Measurements from ENCODE around the gene DLGAP1. TPM values are rescaled to one million over a fixed set of nuclear protein-coding genes. Genes with fewer than 3 reads are reported as not detected.

DLGAP1 gene
- total and polyA plus RNA-seq, 2 donors (not counting 1 experiment from before 2014, with no cell fraction given), result 0.07 to 0.61 TPM

GRCh38 chr18:4241090-4241617 lies 214.0 kb downstream of the DLGAP1 start:
- H3K9ac ChIP-seq (ENCODE audit: low read length), result no peak overlapping the region
- H3K4me1 Mint-ChIP-seq, result no peaks in the 10 kb centered on the region
- CTCF ChIA-PET, result no interaction called here
- no peak overlapping the region for H3K4me2 ChIP-seq (replicated peaks; ENCODE audit: low read depth, low read length, poor library complexity, severe bottlenecking)
- intact Hi-C loops (cut with micrococcal nuclease), result no loop called here
- H3K79me2 ChIP-seq (ENCODE audit: control insufficient read depth, insufficient read depth, low read length), result no peaks in the 10 kb centered on the region
- no peaks in the 10 kb centered on the region for H3K27me3 Mint-ChIP-seq
- H3K4me3 Mint-ChIP-seq, result no peak overlapping the region
- peaks cover 3% of the 10 kb centered on the region for H3K9me3 Mint-ChIP-seq (ENCODE audit: insufficient read depth)
- no peak overlapping the region for H3K27ac ChIP-seq (ENCODE audit: low read length in 2 of 2)
- no peaks in the 10 kb centered on the region for H3K27me3 ChIP-seq (replicated peaks in 1 of 4; ENCODE audit: control extremely low read depth in 1 of 4, control insufficient read depth in 3 of 4, insufficient read depth in 4 of 4, low read length in 3 of 4)
- no peaks in the 10 kb centered on the region for H3K4me1 ChIP-seq (ENCODE audit: control insufficient read depth in 2 of 2, insufficient read depth in 2 of 2, low read length in 2 of 2)
- no peak overlapping the region for H3K27ac Mint-ChIP-seq
- DNase-seq, result no peak
- no peak overlapping the region for H2AFZ ChIP-seq (ENCODE audit: insufficient read depth, low read depth, low read length, poor library complexity, severe bottlenecking)
- no peak for ATAC-seq (ENCODE audit: low read depth)
- no peaks in the 10 kb centered on the region for H4K20me1 ChIP-seq (ENCODE audit: control insufficient read depth, insufficient read depth, low read length, poor library complexity, severe bottlenecking)
- no peak overlapping the region for H3K4me3 ChIP-seq (ENCODE audit: control extremely low read depth in 1 of 5, extremely low read depth in 1 of 5, insufficient read depth in 1 of 5, low read depth in 2 of 5, low read length in 4 of 5)
- H3K9me3 ChIP-seq (ENCODE audit: control extremely low read depth in 1 of 3, control insufficient read depth in 2 of 3, insufficient read depth in 1 of 3, low read length in 2 of 3), result no peaks in the 10 kb centered on the region
- POLR2A ChIA-PET, result no interaction called here
- no peaks in the 10 kb centered on the region for H3K36me3 ChIP-seq (replicated peaks in 1 of 2; ENCODE audit: control extremely low read depth in 1 of 2, control insufficient read depth in 1 of 2, extremely low read depth in 1 of 2, insufficient read depth in 2 of 2, low read length in 1 of 2)
- TF ChIP-seq CTCF (IDR thresholded peaks at IDR 0.05) (no peak), EZH2 (IDR thresholded peaks at IDR 0.05; ENCODE audit: borderline replicate concordance, insufficient read depth, low read depth, low read length, poor library complexity, severe bottlenecking) (no peak)
- 62% methylated on average over 3 of the region's 6 CpGs for WGBS (ENCODE audit: insufficient coverage)

DNA sequence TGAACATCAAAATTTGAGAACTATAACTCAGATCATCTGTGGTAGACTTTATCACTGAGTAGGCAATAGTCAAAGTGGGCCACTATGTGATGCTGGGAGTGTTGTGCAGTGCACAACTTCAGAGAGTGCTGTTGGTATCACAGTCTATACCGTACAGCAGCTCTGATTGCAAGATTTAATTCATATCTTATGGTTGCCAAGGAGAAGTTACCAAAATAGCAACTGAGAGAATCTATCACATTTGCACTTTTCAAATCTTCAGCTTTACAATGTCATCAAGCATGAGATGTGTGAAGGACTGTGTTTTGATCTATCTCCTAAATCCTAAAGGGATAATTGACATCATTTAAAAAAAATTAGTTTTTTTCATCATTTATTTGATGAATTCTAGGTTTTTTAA lies 216.1 kb downstream of the DLGAP1 start:
- H3K27ac Mint-ChIP-seq, result no peak overlapping the region
- Histone ChIP-seq H3K9me3 (ENCODE audit: control extremely low read depth in 1 of 3, control insufficient read depth in 2 of 3, insufficient read depth in 1 of 3, low read length in 2 of 3) (no peaks in the 10 kb centered on the region), H3K9ac (ENCODE audit: low read length) (no peak overlapping the region), H3K27ac (ENCODE audit: low read length in 2 of 2) (no peak overlapping the region), H3K79me2 (ENCODE audit: control insufficient read depth, insufficient read depth, low read length) (no peaks in the 10 kb centered on the region), H3K4me1 (ENCODE audit: control insufficient read depth in 2 of 2, insufficient read depth in 2 of 2, low read length in 2 of 2) (no peaks in the 10 kb centered on the region), H3K4me3 (ENCODE audit: control extremely low read depth in 1 of 5, extremely low read depth in 1 of 5, insufficient read depth in 1 of 5, low read depth in 2 of 5, low read length in 4 of 5) (no peak overlapping the region), H3K27me3 (replicated peaks in 1 of 4; ENCODE audit: control extremely low read depth in 1 of 4, control insufficient read depth in 3 of 4, insufficient read depth in 4 of 4, low read length in 3 of 4) (no peaks in the 10 kb centered on the region), H4K20me1 (ENCODE audit: control insufficient read depth, insufficient read depth, low read length, poor library complexity, severe bottlenecking) (no peaks in the 10 kb centered on the region), H3K4me2 (replicated peaks; ENCODE audit: low read depth, low read length, poor library complexity, severe bottlenecking) (no peak overlapping the region), H2AFZ (ENCODE audit: insufficient read depth, low read depth, low read length, poor library complexity, severe bottlenecking) (no peak overlapping the region), H3K36me3 (replicated peaks in 1 of 2; ENCODE audit: control extremely low read depth in 1 of 2, control insufficient read depth in 1 of 2, extremely low read depth in 1 of 2, insufficient read depth in 2 of 2, low read length in 1 of 2) (no peaks in the 10 kb centered on the region)
- no peaks in the 10 kb centered on the region for H3K27me3 Mint-ChIP-seq
- H3K4me1 Mint-ChIP-seq, result no peaks in the 10 kb centered on the region
- peaks cover 3% of the 10 kb centered on the region for H3K9me3 Mint-ChIP-seq (ENCODE audit: insufficient read depth)
- TF ChIP-seq EZH2 (IDR thresholded peaks at IDR 0.05; ENCODE audit: borderline replicate concordance, insufficient read depth, low read depth, low read length, poor library complexity, severe bottlenecking), result no peak
- TF ChIP-seq CTCF (IDR thresholded peaks at IDR 0.05), result no peak
- ChIA-PET POLR2A (no interaction called here), CTCF (no interaction called here)
- intact Hi-C loops (cut with micrococcal nuclease), result no loop called here
- WGBS (ENCODE audit: insufficient coverage), result no CpG with 5 or more reads among the region's 1 CpG
- DNase-seq (no peak), ATAC-seq (ENCODE audit: low read depth) (no peak)
- H3K4me3 Mint-ChIP-seq, result no peak overlapping the region
